Stromal cell of bone marrow (primary cell): Measurements from ENCODE around the gene PLSCR3.
A peak's percentile ranks its signal among the peaks of the same experiment; 100 is the strongest.

Source experiments
- DNase-seq: peaks from one replicate; pipeline ENCODE4 v3.0.0-alpha.2; 2012; ENCODE audit warnings: low read depth

The PLSCR3 gene

DNA sequence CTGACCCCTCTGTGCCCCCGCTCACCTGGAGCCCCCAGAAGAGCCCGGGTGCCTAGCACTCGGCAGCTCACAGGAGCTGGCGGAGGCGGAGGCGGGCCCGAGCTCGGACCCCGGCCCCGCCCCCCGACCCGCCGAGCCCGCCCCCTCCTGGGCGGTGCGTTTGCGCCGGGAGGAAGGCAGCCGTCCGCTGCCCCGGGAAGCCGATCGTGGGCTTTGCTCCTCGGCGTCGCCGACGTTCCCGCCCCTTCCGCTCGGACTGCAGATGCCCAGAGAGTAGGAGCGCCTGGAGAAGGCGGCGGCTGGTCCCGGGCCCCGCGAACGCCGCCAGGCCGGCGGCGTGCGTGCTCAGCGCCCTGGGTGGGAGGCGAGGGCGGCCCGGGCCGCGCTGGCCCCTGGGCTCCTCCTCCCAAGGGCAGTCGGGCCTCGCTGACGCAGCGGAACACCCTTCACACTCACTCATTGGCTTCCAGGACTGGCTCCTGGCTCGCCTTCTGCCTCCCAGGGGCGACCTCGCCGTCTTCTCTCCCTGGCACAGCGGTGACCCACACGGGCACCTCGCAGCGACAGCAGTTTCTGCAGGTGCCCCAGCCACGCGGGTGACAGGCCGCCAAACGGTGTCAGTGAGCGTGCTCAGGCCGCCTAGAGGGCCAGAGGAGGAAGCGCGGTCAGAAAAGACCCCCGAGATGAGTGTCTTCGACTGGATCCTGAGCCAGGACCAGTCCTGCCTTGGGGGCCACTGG lies at the start of gene PLSCR3:
PLSCR3 (minus strand) TSS at position 74 of the 740 bp plus-strand sequence. CDS start 415 bp downstream, outside the sequence.
- DNase-seq = peak; percentile 74

DNA sequence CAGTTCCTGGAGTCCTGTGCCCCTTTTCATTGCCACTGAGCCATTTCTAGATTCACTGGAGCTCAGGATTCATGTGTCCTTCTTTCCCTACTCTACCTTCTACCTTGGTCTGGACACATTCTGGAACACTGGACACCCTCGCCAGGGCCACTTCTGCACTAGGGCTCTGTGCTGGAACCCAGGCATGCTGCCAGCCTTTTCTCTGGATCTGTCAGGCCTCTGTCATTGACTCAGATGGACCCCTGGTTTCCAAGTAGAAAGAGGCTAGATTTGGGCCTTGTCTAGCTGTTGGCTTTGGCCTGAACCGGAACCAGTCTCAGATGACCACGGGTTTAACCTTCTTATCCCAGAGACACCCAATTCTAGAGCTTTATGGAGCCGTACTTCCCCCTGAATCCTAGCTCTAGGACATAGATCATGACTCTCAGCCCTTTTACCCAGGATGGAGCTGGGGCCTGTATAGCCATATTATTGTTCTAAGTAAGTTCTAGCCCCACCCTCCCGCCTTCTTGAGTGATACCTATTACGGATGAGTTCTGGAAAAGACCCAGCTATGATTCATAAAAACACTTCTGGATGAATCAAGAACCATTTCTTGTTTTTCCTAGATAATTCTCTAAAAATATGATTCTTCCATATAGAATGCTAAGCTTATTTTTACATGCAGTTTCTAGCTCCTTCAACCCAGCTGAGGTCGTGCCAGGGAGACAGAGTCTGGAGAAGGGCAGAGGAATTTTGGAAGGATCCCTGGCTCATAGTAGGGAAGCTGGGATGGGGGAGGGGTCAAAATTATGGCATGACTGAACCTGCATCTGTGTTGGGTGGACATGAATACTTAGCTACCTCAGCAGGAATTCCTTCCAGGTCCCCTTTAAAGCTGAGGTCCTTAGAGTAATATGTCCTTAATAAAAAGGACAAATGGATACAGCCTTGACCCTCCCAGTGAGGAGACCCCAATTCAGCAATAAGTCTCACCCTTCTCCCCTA lies 49.5 kb upstream of the PLSCR3 start:
- DNase-seq = no peak

DNA sequence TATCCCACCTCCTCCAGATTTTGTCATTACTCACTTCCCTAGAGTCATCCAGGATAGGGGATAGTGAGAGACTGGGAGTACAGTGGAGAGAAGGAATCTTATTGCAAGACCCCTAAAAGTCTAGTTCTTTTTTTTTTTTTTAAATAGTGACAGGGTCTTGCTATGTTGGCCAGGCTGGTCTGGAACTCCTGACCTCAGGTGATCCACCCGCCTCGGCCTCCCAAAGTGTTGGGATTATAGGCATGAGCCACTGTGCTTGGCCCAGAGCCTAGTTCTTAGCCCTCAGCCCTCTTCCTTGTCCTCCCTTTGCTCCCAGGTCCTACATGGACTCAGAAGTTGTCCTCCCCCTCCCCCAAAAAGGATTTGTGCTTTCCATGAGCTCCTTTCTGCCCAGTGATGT lies 47.8 kb upstream of the PLSCR3 start:
- no peak for DNase-seq

DNA sequence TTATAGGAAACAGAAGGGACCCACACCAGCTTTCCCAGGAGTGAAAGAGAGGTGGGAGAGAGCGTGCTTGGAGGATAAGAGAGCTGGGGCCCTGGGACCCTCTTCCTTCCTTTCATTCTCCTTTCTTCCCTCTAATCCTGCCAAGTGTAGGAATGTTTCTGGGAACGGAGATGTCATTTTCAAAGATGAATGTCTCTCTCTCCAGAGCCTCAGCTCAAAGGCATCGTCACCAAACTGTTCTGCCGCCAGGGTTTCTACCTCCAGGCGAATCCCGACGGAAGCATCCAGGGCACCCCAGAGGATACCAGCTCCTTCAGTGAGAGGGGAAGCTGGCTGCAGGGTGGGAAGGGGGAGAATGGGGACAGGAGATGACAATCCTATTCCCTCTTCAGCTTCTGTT lies 46.9 kb upstream of the PLSCR3 start:
- no peak for DNase-seq

DNA sequence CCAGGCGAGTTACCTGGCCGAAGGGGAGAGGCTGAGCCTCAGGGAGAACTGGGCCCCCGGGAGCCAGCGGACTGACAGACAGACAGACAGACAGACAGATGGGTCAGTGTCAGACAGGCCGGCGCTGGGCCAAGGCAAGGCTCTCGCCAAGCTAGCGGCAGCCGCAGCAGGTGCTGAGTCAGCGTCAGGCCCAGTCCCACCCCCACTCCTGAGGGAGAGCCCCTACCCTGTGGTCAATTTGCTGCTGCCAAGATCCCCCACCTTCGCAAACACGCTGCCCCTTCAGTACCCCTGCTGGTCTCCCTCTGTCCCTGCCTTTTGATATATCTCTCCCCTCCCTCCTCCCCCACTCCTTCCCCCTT lies 46.5 kb upstream of the PLSCR3 start:
- no peak for DNase-seq

DNA sequence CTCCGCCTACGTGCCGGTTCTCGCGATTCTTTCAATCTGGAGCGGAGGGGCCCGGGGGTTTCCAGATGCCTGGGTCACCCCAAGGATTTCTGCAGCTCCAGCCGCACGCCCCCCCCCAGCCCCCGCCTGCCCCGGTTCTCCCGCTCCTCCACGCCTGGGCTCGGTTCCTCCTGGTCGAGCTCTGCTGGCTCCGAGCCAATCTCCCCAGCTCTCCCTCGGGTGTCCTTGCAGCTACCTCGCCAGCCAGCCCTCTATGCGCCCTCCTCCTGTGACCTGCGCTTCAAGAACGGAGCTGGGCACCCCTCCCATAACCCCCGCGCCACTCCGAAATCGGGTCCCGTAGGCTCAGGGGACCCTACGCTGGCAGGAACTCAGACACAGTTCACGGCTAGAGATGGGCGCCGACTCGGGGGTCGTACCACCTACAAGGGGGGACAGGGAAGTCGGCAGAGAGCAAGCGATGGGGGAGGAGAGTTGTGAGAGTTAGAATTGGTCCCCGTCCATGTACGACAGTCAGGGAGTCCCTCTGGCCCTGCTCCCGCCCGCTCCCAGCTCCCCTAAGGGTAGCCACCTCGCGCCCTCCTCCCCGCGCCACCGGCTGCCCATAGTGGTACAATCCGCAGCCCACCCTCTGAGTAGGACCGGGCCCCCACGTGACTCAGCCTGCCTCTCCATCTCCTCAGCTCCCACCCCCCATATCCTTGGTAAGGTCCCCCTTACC lies 45.9 kb upstream of the PLSCR3 start:
- DNase-seq = no peak

DNA sequence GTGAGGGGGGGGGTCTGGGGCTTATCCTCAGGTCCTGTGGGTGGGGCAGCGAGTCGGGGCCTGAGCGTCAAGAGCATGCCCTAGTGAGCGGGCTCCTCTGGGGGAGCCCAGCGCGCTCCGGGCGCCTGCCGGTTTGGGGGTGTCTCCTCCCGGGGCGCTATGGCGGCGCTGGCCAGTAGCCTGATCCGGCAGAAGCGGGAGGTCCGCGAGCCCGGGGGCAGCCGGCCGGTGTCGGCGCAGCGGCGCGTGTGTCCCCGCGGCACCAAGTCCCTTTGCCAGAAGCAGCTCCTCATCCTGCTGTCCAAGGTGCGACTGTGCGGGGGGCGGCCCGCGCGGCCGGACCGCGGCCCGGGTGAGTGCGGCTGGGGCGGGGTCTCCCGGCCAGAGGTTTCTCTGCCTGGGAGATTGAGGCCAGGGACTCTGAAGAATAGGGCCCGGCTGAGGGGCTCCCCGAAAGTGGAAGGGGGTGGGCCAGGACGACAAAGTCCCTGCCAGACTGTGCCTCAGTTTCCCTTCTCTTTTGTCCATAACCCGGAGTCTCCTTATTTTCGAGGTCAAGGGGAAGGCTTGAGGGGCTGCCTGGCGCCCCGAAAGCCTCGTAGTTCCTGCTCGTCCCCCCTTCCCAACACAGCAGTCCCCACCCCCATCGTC lies 45.3 kb upstream of the PLSCR3 start, which contains the start of gene FGF11:
FGF11 (plus strand) TSS at position 51 of the 651 bp plus-strand sequence; CDS start at position 160, 109 bp downstream.
- no peak for DNase-seq

DNA sequence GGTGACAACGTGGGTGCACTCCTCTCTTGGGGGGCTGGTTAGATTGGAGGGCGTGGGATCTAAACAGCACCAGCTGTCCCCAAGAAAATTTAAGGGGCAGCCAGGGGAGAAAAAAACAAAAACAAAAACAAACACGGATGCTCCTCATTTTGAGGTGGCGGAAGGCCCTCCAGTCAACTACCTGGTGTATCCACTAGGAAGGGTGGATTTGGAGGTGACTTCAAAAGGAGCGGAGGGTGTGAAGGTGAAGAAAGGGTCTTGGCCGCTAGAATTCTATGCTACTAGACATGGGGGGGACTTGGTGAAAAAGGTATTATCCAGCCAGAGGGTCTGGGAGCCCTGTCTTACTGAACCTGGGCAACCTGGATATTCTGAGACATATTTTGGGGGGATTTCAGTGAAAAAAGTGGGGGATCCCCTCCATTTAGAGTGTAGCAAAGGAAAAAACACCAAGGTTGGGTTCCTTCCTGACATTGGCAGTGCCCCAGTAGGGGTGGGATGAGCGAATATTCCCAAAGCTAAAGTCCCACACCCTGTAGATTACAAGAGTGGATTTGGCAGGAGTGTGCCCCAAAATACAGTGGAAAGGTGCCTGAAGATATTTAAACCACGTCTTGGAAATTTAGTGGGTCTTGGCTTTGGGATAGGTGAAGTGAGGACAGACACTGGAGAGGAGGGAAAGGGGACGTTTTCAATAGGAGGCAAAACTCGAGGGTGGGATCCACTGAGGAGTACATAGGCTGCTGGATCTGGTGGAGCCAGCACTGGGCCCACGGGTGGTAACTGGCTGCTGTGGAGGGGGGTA lies 44.5 kb upstream of the PLSCR3 start:
- DNase-seq = no peak

DNA sequence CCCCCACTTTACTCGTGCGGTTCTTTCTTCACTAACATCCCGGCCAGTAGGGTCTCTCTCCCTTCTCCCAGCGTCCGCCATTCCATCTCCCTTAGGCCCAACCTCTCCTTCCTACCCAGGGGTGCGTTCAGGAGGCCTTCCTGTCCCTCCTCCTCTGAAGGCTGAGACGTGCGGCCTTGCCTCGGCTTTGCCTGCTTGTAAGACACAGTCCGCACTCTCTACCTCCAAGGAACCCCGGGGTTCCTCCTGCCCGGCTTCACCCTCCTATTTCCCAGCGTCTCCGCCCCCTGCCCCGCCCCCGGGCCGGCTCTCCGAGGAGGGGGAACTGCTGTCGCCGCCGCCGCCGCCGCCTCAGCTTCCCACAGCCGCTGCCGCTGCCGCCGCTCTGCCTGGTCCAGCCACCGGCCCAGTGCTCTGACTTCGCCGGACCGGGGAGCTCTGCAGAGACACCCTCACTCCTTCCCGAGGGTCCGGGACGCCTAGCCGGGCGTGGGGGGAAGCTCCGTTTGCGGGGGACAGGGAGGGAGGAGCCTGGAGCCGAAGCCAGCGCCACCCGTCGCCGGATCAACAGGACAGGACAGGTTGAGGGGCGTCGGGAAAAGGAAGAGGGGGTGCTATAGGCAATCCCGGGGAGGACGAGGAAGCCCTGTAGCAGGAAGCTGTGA lies 43.8 kb upstream of the PLSCR3 start:
- no peak for DNase-seq

DNA sequence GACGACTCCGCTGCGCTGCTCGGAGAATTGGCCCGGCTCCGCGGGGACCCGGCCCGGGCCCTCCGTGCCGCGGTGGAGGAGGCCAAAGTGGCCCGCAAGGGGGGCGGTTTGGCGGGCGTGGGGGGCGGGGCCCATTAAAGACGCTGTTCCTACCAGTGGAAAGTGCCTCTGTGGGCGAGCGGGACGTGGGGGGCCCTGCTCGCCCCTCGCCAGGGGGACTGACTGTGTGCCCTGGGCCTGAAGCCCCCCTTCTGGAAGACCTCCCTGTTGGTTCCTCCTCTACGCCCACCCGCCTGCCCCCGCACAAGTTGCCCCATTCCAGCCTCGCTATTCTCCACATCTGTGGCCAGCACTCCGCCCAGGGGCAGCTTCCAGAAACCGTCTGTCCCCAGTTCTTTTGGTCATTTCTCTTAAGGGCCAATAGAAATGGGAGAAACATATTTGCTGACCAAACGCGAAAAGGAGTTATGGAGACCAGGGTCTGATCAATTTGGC lies 43.1 kb upstream of the PLSCR3 start:
- no peak for DNase-seq

DNA sequence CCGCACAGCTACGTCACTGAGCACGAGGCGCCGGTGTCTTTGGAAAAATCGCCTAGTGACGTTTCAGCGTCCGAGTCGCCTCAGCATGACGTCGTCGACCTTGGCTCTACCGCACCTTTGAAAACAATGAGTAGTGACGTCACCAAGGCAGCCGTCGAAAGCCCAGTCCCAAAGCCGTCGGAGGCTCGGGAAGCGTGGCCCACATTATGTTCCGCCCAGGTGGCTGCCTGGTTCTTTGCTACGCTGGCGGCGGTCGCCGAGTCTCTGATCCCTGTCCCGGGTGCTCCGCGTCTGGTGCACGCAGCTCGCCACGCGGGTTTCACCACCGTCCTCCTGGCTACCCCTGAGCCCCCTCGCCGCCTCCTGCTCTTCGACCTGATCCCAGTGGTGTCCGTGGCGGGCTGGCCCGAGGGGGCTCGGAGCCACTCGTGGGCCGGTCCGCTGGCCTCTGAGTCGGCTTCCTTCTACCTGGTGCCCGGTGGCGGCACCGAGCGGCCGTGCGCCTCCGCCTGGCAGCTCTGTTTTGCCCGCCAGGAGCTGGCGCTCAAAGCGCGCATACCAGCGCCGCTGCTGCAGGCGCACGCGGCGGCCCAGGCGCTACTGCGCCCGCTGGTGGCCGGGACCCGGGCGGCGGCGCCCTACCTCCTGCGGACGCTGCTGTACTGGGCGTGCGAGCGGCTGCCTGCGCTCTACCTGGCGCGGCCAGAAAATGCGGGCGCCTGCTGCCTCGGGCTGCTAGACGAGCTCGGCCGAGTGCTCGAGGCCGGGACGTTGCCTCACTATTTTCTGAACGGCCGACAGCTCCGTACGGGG lies 42.4 kb upstream of the PLSCR3 start:
- DNase-seq = peak; percentile 54

DNA sequence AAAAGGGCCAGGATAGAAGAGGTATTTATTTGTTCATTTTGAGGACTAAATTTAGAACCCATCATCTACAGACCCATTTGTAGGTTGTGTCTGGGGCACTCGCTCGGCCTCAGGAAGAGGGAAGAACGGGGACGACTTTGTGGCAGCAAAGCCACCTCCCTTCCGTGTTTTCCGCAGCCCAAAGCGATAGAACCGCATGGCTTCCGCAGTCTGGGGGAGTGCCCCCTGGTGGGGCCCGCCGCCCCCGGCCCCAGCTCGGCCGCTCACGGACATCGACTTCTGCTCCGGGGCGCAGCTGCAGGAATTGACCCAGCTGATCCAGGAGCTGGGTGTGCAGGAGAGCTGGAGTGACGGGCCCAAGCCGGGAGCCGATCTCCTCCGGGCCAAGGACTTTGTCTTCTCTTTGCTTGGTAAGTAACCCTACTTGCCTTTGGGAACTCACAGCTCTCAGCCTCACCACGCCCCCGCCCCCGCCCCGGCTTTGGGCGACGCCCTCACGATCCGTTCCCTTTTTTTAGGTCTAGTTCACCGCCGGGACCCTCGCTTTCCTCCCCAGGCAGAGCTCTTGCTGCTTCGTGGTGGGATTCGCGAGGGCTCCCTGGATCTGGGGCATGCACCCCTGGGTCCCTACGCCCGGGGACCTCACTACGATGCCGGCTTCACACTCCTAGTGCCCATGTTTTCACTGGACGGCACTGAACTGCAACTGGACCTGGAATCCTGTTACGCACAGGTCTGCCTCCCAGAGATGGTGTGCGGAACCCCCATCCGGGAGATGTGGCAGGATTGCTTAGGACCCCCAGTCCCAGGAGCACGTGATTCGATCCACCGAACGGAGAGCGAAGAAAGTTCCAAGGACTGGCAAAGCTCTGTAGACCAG lies 41.6 kb upstream of the PLSCR3 start:
- no peak for DNase-seq

DNA sequence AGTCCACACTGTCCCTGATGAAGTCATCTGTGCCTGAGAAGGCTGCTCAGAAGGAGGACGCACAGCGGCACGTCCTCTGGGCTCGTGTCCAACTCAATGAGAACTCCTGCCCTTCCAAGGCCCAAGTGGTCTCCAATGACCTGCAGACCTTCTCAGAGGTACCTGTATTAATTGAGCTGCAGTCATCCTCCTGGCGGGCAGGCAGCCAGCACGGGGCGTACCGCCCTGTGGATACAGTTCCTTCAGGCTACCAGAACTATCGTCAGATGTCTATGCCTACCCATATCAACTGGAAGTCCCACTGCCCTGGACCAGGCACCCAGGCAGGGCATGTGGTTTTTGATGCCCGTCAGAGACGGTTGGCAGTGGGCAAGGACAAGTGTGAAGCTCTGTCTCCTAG lies 38.0 kb upstream of the PLSCR3 start:
- DNase-seq = no peak

DNA sequence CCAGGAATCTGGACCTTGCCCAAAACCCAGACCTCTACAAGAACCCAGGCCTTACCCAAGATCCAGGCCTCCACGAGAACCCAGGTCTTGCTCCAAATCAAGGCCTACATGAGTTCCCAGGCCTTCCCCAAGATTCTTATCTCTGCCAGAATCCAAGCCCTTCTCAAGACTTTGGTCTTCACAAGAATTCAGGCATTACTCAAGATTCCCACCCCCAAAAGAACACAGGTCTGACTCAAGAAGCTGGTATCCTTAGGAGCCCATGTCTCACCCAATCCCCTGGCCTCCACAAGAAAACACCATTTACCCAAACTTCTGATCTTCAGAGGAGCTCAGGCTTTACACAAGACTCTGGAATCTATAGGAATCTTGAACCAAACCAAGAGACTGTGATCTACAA lies 36.9 kb upstream of the PLSCR3 start:
- DNase-seq = no peak

DNA sequence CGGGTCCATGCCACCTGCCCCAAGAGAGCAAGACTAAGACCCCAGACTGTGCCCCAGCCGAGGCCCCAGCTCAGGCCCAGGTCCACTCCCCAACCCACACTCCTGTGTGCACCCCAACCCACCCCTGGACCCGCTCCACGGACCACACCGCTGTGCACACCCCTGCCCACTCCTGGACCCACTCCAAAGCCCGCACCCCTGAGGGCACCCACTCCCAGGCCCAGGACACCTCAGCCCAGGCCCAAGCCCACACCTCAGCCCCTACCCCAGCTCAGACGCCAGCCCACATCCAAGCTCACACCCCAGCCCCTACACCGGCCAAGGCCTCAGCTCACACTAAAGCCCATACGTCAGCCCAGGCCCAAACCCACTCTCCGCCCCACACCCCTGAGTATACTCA lies 35.4 kb upstream of the PLSCR3 start:
- DNase-seq = no peak

DNA sequence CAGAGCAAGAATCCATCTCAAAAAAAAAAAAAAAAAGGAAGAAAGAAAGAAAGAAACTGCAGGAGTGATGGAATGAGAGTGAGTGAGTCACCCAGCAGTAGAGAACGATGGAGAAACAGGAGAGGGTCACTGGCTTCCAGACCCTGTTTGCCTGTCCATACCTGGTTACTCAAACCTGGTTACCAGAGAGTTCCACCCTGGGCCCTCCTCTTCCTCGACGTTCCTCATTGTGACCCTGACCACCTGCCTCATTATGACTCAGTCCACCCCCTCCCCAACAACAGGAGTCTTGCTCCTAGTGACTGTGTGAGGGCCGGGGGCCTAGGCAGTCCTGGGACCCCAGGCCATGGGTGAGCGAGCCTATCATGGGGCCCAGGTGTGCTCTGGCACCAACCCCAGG lies 34.2 kb upstream of the PLSCR3 start, which contains the start of gene SPEM3:
SPEM3 (plus strand) TSS at position 301 of the 400 bp plus-strand sequence; CDS start at position 347, 46 bp downstream.
- DNase-seq = no peak

DNA sequence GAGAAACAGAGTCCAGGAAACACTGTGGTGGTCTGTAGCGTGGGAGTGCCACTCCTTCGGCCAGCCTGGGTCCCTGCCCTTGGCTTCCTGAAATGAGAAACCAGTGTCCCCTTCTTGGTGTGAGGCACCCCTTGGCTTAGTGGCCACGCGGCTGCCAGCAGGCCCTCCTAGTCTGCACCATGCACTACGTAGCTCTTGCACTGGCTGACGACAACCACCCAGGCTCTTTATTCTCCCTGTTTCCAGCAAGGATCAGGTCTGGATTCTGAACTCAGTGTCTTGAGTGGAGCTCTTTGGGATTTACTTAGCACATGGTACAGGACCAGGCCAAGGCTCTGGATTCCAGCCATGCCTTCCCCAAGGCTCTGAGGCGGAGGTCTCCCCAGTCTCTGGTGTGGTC lies 33.2 kb upstream of the PLSCR3 start:
- no peak for DNase-seq

DNA sequence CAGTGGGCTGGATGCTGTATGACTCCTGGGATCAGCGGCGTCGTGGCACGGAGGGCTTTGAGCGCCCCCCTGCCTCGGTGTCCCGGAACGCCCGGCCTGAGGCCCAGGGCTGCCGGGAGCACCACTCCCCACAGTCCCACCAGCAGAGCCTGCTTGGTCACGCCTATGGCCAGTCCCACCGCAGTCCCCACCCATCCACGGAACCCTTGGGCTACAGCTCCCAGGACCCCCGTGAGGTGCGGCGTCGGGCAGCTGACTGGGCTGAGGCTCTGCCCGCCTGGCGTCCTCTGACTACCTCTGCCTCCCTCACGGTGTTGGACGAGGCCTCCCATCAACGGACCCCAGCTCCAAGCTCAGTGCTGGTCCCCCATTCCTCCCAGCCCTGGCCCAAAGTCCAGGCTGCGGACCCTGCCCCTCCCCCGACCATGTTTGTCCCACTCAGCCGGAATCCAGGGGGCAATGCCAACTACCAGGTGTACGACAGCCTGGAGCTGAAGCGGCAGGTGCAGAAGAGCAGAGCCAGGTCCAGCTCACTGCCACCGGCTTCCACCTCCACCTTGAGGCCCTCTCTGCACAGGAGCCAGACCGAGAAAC lies 32.7 kb upstream of the PLSCR3 start:
- no peak for DNase-seq
